WI38 (cell line): ENCODE results near the gene ZNF333.
"Not testable (repeated sequence)": the region's sequence is repeated elsewhere in the genome, so short reads cannot be mapped to it uniquely, and the experiment has no call there.

Experiments used
- H3K4me3 ChIP-seq: 2 replicates; pipeline ENCODE4 v1.5.1; 2011; ENCODE audit warnings: low read depth, mild to moderate bottlenecking, control low read depth, low read length
- TF ChIP-seq, protein P1 (sequence below): IDR thresholded peaks from 2 replicates; pipeline ENCODE4 v1.5.1; 2012; ENCODE audit warnings: low read depth, mild to moderate bottlenecking, control low read depth, low read length

Gene ZNF333

DNA sequence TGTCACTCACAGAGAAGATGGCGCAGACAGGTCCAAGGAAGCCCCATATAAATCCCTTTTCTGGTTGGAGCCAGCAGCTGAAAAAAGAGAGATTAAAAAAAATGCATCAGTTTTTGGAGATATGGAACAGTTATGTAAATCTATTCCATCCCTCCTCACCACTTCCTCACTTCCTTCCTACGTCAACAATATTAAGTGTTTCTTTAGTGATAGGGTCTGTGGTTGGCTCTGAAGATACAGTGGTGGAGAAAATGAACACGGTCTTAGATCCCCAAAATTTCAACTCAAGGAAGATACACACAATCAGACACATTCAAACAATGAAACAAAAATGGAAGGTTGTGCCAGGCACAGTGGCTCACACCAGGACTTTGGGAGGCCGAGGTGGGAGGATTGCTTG is 57.0 kb downstream of the ZNF333 start:
- TF ChIP-seq, protein P1, sequence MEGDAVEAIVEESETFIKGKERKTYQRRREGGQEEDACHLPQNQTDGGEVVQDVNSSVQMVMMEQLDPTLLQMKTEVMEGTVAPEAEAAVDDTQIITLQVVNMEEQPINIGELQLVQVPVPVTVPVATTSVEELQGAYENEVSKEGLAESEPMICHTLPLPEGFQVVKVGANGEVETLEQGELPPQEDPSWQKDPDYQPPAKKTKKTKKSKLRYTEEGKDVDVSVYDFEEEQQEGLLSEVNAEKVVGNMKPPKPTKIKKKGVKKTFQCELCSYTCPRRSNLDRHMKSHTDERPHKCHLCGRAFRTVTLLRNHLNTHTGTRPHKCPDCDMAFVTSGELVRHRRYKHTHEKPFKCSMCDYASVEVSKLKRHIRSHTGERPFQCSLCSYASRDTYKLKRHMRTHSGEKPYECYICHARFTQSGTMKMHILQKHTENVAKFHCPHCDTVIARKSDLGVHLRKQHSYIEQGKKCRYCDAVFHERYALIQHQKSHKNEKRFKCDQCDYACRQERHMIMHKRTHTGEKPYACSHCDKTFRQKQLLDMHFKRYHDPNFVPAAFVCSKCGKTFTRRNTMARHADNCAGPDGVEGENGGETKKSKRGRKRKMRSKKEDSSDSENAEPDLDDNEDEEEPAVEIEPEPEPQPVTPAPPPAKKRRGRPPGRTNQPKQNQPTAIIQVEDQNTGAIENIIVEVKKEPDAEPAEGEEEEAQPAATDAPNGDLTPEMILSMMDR, result no peak
- H3K4me3 ChIP-seq, result no peak overlapping the region

DNA sequence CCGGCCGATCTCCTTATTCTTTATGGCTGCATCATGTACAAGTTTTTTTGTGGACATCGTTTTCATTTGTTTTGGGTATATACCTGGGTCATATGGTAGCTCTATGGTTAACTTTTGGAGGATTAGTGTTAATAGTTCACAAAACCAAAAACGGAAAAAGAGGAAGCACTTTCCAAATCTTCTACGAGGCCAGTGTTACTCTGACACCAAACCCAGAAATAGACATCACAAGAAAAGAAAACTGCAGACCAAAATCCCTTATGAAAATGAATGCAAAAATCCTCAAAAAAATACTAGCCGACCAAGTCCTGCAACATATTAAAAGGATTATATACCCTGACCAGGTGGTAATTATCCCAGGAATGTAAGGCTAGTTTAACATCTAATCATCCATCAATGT is 58.8 kb downstream of the ZNF333 start:
- TF ChIP-seq, protein P1, result no peak
- no peak overlapping the region for H3K4me3 ChIP-seq

DNA sequence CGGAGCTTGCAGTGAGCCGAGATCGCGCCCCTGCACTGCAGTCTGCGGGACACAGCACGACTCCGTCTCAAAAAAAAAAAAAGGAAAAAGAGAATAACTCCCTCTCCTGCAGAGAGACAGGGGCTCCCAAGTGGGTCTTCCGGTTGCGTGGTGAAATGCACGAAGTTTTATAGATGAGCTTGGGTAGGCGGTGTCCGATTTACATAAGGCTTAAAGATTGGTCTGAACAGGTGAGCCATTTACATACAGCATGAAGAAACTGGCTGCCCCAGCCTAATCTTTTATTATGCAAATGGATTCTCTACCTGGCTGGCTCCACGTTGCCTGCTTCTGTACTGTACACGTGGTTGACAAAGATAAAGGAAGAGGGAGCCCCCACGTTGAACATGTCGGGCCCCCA is 69.0 kb downstream of the ZNF333 start:
- H3K4me3 ChIP-seq, result no peak overlapping the region
- TF ChIP-seq, protein P1, result no peak

DNA sequence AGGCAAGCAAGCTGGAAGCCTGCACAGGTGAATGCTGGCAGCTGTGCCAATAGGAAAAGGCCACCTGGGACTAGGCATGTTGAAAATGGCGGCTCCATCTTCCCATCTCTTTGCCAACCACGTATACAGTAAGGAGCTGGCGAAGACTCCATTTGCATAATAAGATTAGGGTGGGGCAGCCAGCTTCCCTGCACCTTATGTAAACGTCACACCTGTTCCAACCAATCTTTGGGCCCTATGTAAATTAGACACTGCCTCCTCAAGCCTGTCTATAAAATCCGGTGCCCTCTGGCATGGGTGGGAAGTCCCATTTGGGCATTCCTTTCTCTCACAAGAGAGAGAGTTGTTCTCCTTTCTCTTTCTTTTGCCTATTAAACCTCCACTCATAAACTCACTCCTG is 71.8 kb downstream of the ZNF333 start:
- H3K4me3 ChIP-seq, result no peak overlapping the region
- TF ChIP-seq, protein P1, result no peak

DNA sequence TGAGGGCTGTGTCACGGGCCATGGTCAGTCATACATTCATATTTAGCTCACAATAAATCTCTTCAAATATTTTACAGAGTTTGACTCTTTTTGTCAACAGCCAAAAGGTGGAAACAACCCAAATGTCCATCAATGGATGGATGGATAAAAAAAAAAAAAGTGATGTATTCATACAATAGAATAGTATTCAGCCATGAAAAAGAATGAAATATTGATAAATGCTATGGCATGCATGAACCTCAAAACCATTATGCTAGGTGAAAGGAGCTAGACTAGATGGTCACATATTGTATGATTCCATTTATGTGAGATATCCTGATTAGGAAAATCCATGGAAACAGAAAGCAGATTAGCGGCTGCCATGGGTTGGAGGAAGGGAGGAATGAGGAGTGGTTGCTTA is 72.3 kb downstream of the ZNF333 start:
- H3K4me3 ChIP-seq, result no peak overlapping the region
- TF ChIP-seq, protein P1, result no peak

DNA sequence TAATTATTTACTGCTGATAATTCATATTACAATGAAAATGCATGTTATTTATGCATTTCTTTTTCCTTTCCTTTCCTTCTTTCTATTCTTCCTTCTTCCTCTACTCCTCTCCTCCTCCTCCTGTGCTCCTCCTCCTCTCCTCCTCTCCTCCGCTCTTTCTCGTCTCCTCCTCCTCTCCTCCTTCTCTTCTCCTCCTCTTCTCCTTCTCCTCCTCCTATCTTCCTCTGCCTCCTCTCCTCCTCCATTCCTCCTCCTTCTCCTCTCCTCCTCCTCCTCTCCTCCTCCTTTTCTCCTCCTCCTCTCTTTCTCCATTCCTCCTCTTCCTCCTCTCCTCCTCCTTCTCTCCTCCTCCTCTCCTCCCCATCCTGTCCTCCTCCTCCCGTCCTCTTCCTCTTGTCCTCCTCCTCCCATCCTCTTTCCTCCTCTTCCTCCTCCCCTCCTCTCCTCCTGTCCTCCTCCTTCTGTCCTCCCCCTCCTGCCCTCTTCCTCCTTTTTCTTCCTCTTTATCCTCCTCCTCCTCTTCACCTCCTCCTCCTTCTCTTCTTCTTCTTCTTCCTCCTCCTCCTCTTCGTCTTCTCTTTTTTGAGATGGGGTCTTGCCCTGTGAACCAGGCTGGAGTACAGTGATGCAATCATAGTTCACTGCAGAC is 73.8 kb downstream of the ZNF333 start:
- no peak overlapping the region for H3K4me3 ChIP-seq
- TF ChIP-seq, protein P1, result no peak

DNA sequence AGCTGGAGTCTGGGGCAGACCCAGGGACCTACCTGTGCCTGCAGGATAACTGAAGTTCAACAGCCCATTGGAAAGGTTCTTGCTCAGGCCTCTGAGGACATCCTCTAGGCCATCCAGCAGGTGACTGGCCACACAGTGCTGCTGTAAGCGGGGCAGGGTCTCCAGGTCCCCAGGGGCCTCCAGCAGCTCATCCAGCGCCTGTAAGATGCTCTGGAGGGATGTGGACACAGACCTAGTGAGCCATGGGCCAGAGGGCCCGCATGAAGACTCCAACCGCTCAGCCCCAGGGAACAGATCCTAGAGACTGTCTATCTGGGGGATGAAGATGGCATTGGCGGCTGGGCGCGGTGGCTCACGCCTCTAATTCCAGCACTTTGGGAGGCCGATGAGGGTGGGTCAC is 74.6 kb downstream of the ZNF333 start:
- TF ChIP-seq, protein P1, result no peak
- H3K4me3 ChIP-seq, result no peak overlapping the region

DNA sequence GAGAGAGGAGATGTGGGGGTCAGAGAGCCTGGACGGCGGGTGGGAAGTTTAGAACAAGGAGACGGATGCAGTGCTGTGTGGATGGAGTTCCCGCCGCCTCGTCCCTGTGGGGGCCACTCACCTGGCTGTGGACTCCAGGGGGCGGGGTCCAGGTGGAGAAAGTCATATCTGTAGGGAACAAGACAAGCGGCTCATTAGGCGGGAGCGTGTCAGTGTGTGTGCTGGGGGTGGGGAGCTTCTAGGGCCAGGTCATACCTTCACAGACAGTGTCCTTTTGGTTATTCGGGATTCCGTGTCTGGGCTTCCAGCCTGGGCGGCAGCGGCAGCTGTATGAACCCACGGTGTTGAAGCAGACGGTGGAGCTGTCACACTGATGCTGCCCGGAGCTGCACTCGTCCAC is 75.6 kb downstream of the ZNF333 start:
- H3K4me3 ChIP-seq, result not testable (repeated sequence)

DNA sequence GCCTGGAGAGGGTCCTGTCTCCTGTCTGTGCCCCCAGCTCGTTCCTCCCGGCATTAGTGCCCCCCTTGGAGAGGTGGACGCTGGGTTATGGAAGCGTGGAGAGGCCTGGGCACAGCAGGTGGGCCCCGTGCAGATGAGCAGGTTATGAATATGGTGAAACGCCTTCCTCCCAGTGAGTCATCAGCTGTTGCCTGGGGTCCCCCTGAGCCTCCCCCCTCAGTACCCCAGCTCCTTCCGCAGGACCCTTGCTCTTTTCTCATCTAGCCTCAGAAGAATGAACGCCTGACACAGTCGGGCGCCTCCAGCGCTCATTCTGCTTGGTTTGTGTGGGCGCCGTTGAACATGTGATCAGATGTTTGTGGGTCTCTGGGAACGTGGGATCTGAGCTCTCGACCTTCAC is 76.0 kb downstream of the ZNF333 start:
- H3K4me3 ChIP-seq, result not testable (repeated sequence)
